ENCODE results near the gene TP53I11.

TP53I11 gene

DNA sequence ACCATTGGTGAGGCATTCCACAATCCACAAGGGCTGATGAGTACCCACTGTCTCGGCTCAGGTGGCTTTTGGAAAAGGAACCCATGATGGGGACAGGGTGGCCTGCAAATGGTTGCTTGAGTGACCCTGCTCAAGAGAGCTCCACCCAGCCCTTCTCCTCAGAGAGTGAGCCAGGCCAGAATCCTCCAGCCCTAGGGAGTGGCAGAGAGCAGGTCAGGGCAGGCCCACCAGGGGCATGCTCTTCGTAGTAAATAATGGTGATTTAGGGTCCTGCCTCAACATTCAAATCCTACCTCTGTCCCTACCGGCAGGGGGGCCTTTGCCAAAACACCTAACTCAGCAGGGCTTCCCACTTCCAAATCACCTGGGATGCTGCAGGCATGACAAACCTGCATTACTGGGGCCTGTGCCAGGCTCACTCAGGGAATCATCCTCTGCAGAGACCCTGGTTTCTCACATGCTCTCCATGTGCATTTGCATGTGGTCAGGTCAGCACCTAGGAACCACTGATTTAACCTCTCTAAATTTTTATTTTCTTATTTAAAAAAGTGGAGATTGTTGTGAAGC, 17.3 kb upstream of the TP53I11 start:
- POLR2A ChIA-PET (ENCODE audit: low non-redundant PET) = interaction anchor here (0.6 kb wide), 1 partner anchor 10 kb away, joined by 3 read pairs; no protein-coding TSS in a partner anchor
- CTCF ChIA-PET = no interaction called here
- DNase-seq (ENCODE audit: low spot score) = no peak

DNA sequence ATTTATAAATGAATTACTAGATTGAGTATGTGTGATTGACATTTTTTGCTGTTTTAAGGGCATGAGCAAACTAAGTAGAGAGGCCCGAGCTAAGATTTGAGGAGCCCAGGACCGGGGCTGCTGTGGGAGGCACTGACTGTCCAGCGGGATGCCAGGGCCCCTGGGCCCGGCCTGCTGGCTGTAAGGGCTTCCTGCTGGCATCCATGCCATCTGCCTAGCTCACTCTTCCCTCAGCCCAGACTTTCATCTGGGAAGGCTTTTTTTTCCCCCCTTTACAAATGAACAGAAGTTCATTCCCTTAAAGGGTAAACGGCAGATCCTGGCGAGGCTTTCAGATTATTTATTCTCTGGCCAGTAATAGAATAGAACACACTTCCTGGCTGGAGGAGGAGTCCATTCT, 16.0 kb upstream of the TP53I11 start:
- CTCF ChIA-PET = no interaction called here
- POLR2A ChIA-PET (ENCODE audit: low non-redundant PET) = no interaction called here

More for the DNA sequence above, 17.3 kb upstream of the TP53I11 start:
- H3K27ac ChIP-seq = peak overlapping the region; percentile 65
- TF ChIP-seq, protein P1, sequence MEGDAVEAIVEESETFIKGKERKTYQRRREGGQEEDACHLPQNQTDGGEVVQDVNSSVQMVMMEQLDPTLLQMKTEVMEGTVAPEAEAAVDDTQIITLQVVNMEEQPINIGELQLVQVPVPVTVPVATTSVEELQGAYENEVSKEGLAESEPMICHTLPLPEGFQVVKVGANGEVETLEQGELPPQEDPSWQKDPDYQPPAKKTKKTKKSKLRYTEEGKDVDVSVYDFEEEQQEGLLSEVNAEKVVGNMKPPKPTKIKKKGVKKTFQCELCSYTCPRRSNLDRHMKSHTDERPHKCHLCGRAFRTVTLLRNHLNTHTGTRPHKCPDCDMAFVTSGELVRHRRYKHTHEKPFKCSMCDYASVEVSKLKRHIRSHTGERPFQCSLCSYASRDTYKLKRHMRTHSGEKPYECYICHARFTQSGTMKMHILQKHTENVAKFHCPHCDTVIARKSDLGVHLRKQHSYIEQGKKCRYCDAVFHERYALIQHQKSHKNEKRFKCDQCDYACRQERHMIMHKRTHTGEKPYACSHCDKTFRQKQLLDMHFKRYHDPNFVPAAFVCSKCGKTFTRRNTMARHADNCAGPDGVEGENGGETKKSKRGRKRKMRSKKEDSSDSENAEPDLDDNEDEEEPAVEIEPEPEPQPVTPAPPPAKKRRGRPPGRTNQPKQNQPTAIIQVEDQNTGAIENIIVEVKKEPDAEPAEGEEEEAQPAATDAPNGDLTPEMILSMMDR (conservative IDR thresholded peaks at IDR 0.05; ENCODE audit: low read depth) = no peak

DNA sequence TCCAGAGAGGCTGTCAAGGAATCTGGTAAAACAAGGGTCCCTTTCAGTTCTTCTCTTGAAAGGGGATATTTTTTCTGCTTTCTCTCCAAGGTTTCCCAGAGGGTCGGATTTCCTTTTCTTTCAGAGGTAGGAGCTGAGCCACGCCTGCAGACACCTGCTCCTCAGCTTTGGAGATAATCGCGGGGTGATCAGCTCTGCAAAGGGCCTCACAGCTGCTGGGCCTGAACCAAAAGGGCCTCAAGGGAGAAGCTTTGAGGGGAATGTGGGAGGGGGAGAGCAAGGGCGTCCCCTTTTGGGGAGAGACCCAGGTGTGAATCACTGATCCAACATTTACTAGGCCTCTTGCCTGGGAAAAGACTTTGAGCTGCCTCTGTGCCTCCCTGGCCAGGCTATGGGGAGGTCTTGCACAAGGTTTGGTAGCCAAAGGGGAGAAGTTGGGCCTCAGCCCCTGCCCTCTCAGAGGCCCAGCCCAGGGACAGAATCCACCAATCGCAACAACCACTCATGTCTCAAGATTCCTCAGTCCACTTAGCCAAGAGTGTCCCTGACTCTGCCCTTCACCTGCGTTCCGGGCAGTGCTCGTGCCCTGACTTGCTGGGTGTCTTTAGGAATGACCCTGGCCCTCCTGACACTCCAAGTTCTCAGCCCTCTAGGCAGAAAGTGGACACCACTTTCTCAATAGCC, 14.0 kb upstream of the TP53I11 start:
- POLR2A ChIA-PET (ENCODE audit: low non-redundant PET) = no interaction called here

More for the DNA sequence above, 16.0 kb upstream of the TP53I11 start:
- H3K27ac ChIP-seq = peak overlapping the region; percentile 65
- no peak for DNase-seq (ENCODE audit: low spot score)
- TF ChIP-seq, protein P1 (conservative IDR thresholded peaks at IDR 0.05; ENCODE audit: low read depth) = no peak

DNA sequence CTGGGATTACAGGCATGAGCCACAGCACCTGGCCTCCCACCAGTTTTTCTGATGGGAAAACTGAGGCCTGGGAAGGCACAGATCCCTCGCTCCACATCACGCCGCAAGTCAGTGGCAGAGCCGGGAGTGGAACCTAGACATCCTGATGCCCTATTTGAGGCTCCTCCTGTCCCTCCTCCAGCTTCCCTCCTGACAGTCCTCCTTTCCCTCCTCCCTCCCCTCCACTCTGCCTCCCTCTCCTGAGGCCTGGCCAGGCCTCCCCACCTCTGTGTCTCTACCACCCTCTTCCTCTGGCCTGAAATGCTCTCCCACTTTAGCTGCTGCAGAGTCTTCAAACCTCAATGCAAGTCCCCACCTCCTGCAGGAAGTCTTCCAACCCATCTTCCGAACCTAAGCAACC, 13.3 kb upstream of the TP53I11 start:
- DNase-seq (ENCODE audit: low spot score) = no peak
- POLR2A ChIA-PET (ENCODE audit: low non-redundant PET) = no interaction called here
- CTCF ChIA-PET = no interaction called here
- no peak overlapping the region for H3K27ac ChIP-seq
- TF ChIP-seq, protein P1 (conservative IDR thresholded peaks at IDR 0.05; ENCODE audit: low read depth) = no peak

More for the DNA sequence above, 14.0 kb upstream of the TP53I11 start:
- CTCF ChIA-PET = interaction anchor here (0.9 kb wide), 1 partner anchor 28 kb away, joined by 4 read pairs; no protein-coding TSS in a partner anchor
- H3K27ac ChIP-seq = peak overlapping the region; percentile 50
- TF ChIP-seq, protein P1 (conservative IDR thresholded peaks at IDR 0.05; ENCODE audit: low read depth) = no peak
- DNase-seq (ENCODE audit: low spot score) = no peak

DNA sequence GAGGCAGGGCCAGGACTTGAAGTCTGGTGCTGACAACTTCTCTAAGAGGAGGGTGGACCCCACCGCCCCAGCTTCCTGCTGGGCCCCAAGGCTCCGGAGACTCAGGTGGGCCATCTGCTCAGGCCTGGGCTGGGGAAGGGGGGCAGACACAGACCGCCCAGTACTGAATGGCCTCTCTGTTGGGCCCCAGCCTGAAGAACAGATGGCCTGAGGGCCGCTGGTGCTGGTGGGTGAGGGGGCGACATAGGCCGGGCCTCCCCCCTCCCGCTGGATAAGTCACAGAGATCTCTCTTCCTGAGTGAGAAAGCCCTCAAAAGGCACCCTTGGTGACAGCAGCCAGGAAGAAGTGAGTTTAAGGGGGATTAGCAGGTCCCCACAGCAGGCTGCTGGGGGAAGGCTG, 12.5 kb upstream of the TP53I11 start:
- no peak for DNase-seq (ENCODE audit: low spot score)
- ChIA-PET CTCF (interaction anchor here (0.6 to 0.7 kb wide), 2 partner anchors 27 to 36 kb away, joined by 6 to 11 read pairs; no protein-coding TSS in a partner anchor), POLR2A (ENCODE audit: low non-redundant PET) (interaction anchor here (0.6 kb wide), 1 partner anchor 353 kb away, joined by 3 read pairs; no protein-coding TSS in a partner anchor)
- H3K27ac ChIP-seq = no peak overlapping the region
- TF ChIP-seq, protein P1 (conservative IDR thresholded peaks at IDR 0.05; ENCODE audit: low read depth) = no peak

DNA sequence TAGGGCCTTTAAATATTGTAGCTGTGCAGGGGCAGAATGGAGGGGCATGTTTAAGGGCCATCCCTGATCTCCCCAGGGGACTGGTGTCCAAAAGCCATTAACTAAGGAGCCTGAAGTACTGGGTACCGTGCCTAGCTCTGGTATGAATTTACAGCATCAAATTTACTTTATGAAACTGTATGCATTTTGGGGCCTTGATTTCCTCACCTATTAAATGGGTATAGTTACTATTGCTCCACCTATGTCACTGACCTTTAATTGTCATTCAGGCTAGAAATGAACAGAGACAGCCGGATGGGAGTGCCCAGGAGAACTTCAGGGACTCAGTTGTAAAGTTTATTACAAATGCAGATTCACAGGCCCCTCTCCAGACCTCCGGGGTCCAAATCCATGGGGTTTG, 11.8 kb upstream of the TP53I11 start:
- ChIA-PET POLR2A (ENCODE audit: low non-redundant PET) (no interaction called here), CTCF (no interaction called here)
- TF ChIP-seq, protein P1 (conservative IDR thresholded peaks at IDR 0.05; ENCODE audit: low read depth) = no peak
- no peak for DNase-seq (ENCODE audit: low spot score)
- no peak overlapping the region for H3K27ac ChIP-seq
